HG03159 (cell line): Measurements from ENCODE around the gene NOS1.
A peak's percentile ranks its signal among the peaks of the same experiment; 100 is the strongest.
"Not testable (repeated sequence)": the region's sequence is repeated elsewhere in the genome, so short reads cannot be mapped to it uniquely, and the experiment has no call there.

ENCODE experiments used
- ATAC-seq: cut with Tn5 transposase; IDR thresholded peaks from one replicate; pipeline ENCODE4 v1.9.1; 2021; ENCODE audit warnings: mild to moderate bottlenecking, moderate library complexity; ENCODE audit not compliant: unreplicated experiment

Gene NOS1

DNA sequence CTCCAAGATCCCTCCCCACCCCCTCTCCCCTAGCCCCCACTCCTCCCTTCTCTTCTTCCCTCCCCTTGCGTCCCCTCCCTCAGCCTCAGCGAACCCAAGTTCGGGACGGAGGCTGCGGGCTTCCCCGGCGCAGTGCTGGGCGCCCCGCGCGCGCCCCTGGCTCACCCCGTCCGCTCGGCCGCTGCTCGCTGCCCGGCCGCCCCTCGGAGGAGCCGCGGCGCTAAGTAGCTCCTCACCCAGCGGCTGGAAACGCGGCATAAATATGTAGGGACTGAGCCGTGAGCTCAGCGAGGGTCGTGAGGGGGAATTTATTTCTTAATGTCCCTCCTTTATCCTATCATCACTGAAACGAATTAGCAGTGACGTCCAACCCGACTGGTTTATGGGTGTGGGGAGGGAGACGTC is at the start of gene NOS1:
TSS of gene NOS1 (minus strand) at position 280 of the 405 bp plus-strand sequence. CDS start 30,557 bp downstream, outside the sequence.
- no peak for ATAC-seq

DNA sequence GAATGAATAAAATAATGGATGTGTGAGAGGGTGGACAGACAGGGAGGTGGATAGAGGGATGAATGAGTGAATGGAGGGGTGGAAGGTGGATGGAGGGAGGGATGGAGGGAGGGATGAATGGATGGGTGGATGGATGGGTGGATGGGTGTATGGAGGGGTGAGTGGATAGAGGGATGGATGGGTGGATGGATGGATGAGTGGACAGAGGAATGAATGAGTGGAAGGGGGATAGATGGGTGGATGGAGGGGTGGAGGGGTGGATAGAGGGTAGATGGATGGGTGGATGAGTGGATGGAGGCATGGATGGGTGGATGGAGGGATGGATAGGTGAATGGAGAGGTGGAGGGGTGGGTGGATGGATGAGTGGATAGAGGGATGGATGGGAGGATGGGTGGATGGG is 47.9 kb upstream of the NOS1 start:
- no peak for ATAC-seq

DNA sequence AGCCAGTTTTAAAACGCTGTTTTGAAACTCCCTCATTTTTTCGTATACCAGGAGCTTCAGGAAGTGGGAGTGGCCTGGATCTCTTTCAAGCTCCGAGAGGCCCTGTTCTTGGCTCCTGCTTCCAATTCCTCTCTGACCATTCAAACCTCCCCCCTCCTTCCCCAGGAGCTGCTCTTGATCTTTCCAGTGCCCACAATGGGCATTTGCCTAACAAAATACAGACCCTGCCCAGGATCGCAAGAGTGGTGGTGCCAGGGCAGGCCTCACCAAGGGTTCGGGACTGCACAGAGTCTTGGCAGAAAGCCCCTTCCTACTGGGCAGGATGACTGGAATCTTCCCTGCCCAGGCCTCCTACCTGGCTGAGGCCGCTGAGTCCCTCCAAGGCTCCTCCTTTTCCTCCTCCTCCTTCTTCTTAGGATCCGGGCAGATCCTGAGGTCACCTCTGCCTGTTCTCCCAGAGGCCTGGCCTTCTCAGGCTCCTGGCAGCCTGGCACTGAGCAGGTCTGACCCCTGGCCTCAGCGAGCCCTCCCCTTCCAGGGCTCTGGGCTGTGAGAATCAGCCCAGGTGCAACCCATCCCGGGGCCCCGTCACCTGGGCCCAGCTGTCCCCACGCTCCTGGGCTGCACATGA is 46.9 kb upstream of the NOS1 start:
- ATAC-seq = no peak

DNA sequence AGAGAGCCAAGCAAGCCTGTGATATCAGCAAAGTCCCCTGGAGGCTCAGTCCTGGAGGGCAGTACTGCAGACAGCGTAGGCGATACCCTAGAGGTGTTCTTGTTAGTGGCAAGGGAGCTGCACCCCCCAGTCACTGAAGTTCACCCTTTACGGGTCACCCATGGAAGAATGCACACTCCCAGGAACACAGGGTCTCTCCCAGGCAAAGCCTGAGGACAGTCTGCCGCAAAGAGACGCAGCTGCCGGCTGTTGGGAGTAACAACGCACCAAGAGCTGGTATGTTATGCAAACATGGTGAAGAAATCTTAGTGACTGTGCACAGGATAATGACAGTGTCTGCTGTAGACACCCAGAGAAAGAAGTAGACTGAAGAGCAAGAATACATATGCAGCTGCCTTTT is 43.5 kb upstream of the NOS1 start:
- no peak for ATAC-seq

DNA sequence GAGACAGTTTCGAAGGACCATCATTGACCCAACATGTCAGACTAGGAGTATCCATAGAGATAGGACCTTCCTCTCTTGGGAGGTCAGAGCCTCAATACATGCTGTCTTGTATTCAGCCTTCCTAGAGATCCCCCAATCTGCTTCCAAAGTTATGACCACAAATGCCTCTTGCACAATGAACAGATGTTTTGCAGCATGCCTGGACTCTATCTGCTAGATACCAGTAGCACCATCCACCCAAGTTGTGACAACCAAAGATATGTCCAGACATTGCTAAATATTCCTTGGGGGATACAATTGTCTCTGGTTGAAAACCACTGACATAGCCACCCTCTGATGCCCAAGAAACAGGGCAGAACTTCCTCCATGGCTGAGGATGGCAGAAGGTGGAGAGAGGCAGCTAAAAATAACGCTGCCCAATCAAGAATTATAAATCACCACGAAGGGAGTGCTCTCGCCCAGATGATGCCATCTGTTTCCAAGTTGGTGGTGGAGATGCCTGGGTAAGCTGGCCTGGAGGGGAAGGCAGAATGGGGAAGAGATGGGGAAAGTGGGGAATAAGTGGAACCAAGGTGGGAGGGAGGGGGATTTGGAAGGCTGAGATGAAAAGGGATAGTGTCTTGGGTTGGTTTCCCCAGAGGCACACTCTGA is 42.9 kb upstream of the NOS1 start:
- ATAC-seq = no peak

DNA sequence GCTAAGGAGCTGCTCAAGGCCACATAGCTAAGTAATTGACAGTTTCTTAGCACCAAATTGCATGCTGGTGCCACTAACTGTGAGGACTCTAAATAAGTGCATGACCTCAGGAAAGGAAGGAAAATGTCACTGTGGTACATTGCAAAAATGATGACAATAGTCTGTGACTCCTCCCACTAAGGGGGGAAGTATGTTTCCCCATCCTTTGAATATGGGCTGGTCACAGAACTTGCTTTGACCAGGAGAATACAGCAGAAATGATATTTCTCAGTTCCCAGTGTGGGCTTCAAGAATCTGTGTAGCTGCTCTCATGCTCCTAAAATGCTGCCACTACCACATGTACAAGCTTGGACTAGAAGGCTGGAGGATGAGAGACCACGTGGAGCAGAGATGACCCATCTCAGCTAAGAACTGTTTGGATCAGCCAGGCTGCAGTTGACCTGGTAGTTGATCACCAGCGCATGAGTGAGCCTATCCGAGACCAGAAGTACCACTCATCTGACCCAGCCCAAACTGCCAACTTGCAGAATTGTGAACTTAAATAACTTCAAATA is 42.2 kb upstream of the NOS1 start:
- ATAC-seq = no peak

DNA sequence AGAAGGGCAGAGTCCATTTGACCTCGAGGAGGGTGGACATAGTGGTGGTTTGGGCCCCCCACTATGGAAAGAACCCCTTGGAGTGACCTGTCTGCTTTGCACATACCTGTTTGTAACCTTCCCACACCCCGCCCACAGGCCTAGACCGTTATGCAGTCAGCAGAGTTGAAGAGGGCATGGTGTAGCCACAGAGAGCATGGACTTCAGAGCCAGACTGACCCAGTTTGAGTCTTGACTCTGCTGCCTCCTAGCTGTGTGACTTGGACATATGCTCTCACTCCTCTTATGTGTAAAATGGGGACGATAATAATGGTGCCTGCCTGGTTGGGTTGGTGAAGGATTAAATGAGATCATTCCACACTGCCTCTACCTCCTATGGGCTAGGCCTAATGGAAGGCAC is 40.9 kb upstream of the NOS1 start:
- ATAC-seq = no peak

DNA sequence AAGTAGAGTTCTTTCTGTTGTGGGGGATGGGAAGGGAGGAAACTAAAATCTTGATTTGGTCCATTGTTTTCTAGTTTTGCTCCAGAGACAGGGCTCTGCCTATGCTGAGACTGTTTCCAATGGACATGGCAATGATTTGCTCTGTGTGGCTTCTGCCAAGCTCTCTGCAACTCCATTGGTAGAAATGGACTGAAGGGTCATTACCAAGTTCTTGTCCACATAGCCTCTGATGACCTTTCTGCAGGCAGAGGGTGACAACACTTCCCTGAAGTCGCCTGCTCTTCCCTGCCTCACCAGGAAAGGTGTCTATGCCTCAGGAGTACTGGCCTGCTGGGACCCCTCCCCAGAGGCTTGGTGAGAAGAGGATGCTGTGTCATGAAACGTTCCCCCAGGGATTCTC is 39.5 kb upstream of the NOS1 start:
- ATAC-seq = no peak

DNA sequence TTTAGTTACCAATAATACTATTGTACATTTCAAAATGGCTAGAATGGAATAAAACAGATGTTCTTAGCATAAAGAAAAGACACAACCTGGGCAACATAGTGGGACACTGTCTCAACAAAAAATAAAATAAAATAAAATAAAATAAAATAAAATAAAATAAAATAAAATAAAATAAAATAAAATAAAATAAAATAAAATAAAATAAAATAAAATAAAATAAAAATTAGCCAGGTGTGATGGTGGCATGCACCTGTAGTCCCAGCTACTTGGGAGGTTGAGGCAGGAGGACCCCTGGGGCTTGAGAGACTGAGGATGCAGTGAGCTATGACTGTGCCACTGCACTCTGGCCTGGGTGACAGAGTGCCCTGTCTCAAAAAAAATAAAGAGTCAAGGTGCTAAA is 37.1 kb upstream of the NOS1 start:
- not testable (repeated sequence) for ATAC-seq

DNA sequence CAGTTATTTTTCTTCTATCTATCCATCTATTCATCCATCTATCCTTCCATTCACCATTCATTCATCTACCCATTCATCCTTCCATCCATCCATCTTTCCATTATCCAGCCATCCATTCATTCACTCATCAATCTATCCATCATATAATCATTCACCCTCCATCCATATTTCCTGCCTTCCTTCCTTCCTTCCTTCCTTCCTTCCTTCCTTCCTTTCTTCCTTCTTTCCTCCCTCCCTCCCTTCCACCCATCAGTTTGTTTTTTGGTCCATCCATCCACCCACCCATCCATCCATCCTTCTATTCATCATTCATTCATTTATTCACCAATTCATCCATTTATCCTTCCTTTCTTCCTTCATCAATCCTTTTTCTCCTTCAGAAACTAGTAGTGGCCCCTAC is 34.3 kb upstream of the NOS1 start:
- ATAC-seq = no peak

DNA sequence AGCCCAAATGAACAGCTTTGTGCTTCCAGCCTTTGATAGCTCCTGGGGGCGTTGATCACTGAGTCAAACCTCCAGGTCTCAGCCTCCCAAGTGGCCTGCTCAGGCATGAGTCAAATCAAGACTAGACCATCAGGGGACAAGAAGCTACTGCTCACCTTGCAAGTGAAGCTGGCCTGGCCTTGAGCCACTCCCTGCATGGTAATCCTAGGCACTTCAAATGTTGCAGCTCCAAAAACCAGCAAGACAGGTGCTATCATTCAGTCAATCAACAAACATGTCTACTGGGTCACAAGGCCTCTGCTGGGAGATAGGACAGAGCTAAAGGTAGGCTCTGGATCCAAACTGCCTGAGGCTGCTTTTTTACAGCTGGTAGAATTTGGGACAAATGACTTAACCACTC is 33.1 kb upstream of the NOS1 start:
- no peak for ATAC-seq

DNA sequence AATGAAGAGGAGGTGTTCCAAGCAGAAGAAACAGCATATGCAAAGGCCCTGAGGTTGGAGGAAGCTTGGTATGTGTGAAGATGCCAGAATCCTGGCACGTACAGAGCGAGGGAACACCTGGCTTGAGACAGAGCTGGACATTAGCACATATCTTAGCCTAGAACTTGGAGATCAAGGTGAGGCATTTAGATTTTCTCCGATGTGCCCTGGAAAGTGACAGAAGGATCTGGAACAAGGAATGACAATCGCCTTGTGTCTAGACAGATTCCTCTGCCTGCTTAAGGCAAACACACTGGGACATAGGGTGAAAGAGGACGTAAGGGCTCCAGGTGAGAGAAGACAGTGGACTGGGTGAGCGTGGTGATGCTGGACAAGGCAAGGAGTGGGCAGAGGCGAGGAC is 32.2 kb upstream of the NOS1 start:
- no peak for ATAC-seq

DNA sequence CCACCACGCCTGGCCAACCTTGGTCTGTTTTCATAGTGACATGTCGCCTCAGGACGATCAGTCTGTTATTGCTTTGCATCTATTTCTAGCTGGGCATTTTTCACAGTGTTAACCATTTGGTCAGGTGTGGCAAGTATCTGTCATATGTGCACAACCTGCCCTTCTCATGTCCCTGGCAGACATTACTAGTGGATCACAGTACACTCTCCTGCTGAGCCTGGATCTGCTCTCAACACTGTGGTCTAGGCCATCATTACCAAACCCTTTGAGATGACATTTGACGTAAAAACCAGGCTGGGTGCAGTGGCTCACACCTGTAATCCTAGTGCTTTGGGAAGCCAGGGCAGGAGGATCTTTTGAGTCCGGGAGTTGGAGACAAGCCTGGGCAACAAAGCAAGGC is 29.4 kb upstream of the NOS1 start:
- ATAC-seq = no peak

DNA sequence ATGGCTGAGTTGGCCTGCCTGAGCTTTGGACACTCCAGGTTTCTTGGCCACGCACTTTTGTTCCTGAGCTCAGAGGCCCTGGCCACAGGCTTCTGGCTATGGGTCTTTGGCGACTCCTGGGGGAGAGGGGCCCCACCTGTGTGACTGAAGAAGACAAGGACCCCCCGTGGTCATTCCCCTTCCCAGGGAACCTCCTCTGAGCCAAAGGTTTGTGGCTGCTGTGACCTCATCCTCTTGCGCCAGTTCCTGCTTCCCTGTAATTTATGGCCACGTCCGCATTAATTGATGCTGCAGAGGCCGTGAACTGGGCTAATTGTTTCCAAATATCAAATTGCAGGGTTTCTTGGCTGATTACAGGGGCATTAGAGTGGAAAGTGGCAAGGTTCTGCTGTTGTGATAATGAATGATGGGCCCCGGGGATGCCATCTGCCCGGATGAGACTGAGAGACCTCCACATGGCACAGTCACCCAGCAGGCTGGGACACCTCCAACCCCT is 27.6 kb upstream of the NOS1 start:
- ATAC-seq = no peak

DNA sequence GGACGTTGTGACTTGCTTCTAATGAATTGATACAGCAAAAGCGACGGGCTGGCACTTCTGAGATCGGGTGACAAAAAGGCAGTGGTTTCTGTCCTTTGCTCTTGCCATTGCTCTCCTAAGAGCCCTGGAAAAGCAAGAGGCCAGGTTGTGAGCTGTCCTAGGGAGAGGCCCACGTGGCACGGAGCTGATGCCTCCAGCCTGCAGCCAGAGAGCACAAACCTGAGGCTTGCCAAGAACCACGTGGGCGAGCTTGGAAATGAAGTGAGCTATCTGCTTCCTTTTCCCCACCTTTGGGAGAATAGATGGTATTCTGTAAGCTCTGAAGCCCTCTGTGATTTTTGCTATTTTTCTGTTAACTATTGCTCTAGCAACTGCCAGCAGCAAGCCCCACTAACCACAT is 26.4 kb upstream of the NOS1 start:
- ATAC-seq = no peak

DNA sequence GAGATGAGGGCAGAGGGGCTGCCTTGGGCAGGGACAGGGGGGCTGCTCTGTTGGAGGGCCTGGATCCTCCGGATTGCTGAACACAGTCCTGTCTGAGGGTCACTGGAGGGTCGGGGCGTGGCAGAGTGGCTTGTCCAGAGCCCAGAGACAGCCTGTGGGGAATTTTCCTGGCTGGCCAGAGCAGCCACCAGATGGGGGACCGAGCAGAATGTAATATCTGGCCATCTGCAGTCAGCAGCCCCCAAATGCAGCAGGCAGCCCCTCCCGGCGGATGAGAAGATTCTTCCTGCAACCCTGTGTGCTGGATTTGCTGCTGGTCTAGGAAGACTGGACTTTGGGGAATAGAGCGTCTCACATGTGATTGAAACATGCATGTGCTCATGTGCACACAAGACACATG is 23.3 kb upstream of the NOS1 start:
- ATAC-seq = no peak

DNA sequence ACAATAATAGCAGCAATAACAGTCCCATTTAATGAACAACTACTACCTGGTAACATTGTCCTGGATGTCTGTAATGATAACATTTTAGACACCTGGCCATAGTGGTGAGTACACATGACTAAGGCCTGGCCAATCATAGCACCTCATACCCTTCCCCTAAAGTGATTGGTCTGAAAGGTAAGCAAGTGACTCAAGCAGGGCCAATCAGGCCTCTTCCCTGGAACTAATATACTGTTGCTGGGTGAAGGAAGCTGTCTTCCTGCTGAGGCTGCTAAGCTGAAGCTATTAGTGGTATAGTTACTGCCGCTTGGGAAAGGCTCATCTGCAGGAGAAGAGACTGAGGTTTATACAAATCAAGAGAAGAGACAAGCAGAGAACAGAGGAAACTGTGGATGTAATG is 18.7 kb upstream of the NOS1 start:
- ATAC-seq = no peak

DNA sequence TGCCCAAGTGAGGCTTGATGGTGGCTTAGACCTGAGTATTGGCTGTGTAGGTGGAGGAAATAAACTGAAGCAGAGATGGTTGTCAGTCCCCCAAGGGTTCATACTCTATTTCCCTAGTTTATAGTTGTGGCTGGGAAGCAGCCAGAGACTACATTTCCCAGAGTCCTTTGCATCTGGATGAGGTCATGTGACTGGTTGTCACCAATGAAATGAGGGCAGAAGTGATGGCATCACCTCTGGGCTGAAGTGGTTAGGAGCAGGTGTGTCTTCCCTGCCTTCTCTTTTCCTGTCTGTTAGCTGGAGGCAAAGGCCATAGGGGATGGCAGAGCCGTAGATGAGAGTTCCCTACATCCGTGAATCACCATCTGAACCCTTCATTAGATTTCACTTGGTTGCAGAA is 16.3 kb upstream of the NOS1 start:
- ATAC-seq = no peak

DNA sequence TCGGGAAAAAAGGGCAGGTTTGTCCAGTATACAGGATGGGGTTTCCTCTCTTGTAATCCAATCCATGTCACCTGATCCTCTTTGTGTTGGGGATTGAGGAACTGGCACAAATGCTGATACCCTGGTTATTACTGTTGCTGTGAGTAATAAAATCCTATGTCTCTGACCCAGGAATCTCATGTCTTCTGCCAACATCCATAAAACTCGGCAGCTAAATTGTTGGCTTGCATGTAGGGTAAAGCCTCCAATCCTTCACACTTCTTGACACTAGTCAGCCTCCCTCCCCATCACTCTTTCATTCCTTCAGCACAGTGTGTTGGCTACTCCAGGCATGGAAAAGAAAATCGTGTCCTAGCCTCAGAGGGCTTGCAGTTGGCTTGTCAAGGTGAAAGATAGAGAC is 9.2 kb upstream of the NOS1 start:
- no peak for ATAC-seq

DNA sequence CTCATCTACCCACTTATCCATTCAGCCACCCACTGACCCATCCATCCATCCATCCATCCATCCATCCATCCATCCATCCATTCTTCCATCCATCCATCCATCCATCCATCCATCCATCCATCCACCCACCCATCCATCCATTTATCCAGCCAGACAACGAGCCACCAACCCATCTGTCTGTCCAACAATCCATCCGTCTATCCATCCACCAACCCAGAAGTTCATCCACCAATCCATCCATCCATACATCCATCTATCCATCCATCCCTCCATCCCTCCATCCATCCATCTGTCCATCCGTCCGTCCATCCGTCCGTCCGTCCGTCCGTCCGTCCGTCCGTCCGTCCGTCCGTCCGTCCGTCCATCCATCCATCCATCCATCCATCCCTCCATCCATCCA is 8.6 kb upstream of the NOS1 start:
- not testable (repeated sequence) for ATAC-seq

DNA sequence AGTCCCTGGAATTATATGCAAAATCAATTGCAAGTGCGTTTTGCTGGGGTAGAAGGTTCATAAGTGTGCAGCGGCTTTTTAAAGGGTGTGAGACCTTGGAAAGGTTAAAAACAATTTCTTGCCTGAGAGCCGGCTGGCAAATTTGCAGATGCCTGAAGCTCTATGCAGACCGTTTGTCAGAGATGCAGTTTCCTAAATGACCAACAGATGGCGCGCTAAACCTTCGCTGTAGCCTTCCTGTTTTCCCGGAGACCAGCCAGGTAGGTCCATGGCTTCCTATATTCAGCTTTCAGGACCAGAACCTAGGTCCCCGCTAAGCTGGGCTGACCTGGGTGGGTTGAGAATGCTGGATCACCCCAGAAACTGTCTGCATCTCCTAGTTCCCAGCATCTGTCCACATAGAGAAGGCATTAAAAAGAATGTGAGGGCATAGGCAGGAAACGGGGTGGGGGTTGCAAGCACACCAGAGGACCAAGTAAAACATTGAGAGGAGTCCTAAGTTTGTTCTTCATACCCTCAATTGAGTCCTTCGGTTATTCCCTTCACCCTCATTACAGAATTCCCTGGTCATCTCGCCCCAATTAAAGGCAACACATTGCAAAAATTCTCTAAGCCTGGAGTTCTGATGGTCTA is 5.7 kb upstream of the NOS1 start:
- peak; percentile 60 for ATAC-seq

DNA sequence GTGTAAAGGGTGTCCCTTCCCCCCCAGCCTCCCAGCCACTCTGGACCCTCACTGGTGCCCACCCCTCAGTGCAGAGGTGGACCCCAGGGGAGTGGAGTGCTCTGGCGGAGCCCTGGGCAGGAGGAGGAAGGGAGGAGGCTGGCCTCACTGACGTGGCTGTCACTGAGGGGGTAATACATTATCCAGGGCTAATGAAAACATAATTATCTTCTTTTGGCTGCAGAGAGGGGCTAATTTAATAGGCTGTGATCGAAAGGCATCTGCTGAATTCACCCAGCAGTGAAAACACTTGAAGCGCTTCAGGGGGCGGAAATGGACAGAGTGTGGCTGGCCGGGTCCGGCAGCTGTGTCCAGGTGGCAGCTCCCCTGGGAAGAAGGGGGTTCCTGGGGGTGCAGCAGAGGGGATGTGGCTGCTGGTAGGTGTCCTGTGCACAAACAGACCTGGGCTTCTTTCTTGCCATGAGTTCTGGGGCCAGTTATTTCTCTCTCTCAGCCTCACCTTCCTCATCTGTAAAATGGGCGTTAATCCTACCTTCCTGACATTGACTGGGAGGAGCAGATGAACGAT is 3.7 kb upstream of the NOS1 start:
- ATAC-seq = no peak
